ENCODE data around the gene BAHCC1. TPM values are rescaled to one million over a fixed set of nuclear protein-coding genes. Genes with fewer than 3 reads are reported as not detected.

Gene BAHCC1
- total RNA-seq, 1 donor from 2014 or later, result 61.3 TPM

- TF ChIP-seq, protein P1, sequence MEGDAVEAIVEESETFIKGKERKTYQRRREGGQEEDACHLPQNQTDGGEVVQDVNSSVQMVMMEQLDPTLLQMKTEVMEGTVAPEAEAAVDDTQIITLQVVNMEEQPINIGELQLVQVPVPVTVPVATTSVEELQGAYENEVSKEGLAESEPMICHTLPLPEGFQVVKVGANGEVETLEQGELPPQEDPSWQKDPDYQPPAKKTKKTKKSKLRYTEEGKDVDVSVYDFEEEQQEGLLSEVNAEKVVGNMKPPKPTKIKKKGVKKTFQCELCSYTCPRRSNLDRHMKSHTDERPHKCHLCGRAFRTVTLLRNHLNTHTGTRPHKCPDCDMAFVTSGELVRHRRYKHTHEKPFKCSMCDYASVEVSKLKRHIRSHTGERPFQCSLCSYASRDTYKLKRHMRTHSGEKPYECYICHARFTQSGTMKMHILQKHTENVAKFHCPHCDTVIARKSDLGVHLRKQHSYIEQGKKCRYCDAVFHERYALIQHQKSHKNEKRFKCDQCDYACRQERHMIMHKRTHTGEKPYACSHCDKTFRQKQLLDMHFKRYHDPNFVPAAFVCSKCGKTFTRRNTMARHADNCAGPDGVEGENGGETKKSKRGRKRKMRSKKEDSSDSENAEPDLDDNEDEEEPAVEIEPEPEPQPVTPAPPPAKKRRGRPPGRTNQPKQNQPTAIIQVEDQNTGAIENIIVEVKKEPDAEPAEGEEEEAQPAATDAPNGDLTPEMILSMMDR (conservative IDR thresholded peaks at IDR 0.05), result no peak
- Mint-ChIP-seq H3K4me1 (peaks cover 43% of the 10 kb centered on the region), H3K4me3 (peak overlapping the region; percentile 12), H3K27me3 (ENCODE audit: low read depth) (peaks cover 2% of the 10 kb centered on the region), H3K9me3 (no peaks in the 10 kb centered on the region), H3K36me3 (ENCODE audit: low read depth) (no peaks in the 10 kb centered on the region), H3K27ac (ENCODE audit: unreplicated experiment) (no peak overlapping the region)
- no peak for DNase-seq (ENCODE audit: low read depth, low spot score)
These were observed 75.9 kb downstream of the BAHCC1 start for GRCh38 chr17:81470944-81471817.

GRCh38 chr17:81471818-81472456, 76.7 kb downstream of the BAHCC1 start:
- Mint-ChIP-seq H3K4me3 (no peak overlapping the region), H3K4me1 (peaks cover 41% of the 10 kb centered on the region), H3K36me3 (ENCODE audit: low read depth) (no peaks in the 10 kb centered on the region), H3K27ac (ENCODE audit: unreplicated experiment) (no peak overlapping the region), H3K9me3 (peaks cover under 1% of the 10 kb centered on the region), H3K27me3 (ENCODE audit: low read depth) (peaks cover 2% of the 10 kb centered on the region)
- no peak for DNase-seq (ENCODE audit: low read depth, low spot score)
- TF ChIP-seq, protein P1 (conservative IDR thresholded peaks at IDR 0.05), result no peak

GRCh38 chr17:81473019-81473418, 77.8 kb downstream of the BAHCC1 start:
- H3K9me3 Mint-ChIP-seq, result peaks cover 3% of the 10 kb centered on the region
- no peak for DNase-seq (ENCODE audit: low read depth, low spot score)
- TF ChIP-seq, protein P1 (conservative IDR thresholded peaks at IDR 0.05), result no peak
- peaks cover 4% of the 10 kb centered on the region for H3K27me3 Mint-ChIP-seq (ENCODE audit: low read depth)
- no peaks in the 10 kb centered on the region for H3K36me3 Mint-ChIP-seq (ENCODE audit: low read depth)
- peak overlapping the region; percentile 58 for H3K27ac Mint-ChIP-seq (ENCODE audit: unreplicated experiment)
- H3K4me3 Mint-ChIP-seq, result no peak overlapping the region
- peaks cover 51% of the 10 kb centered on the region for H3K4me1 Mint-ChIP-seq

GRCh38 chr17:81474958-81475357, 79.7 kb downstream of the BAHCC1 start:
- DNase-seq (ENCODE audit: low read depth, low spot score), result no peak
- H3K4me1 Mint-ChIP-seq, result peaks cover 54% of the 10 kb centered on the region

GRCh38 chr17:81476097-81476496, 80.8 kb downstream of the BAHCC1 start:
- H3K27ac Mint-ChIP-seq (ENCODE audit: unreplicated experiment), result peak overlapping the region; percentile 43
- TF ChIP-seq, protein P1 (conservative IDR thresholded peaks at IDR 0.05), result no peak
- peaks cover 10% of the 10 kb centered on the region for H3K27me3 Mint-ChIP-seq (ENCODE audit: low read depth)
- DNase-seq (ENCODE audit: low read depth, low spot score), result no peak
- H3K4me1 Mint-ChIP-seq, result peaks cover 58% of the 10 kb centered on the region
- H3K4me3 Mint-ChIP-seq, result no peak overlapping the region
- H3K9me3 Mint-ChIP-seq, result peaks cover 3% of the 10 kb centered on the region
- no peaks in the 10 kb centered on the region for H3K36me3 Mint-ChIP-seq (ENCODE audit: low read depth)

More at GRCh38 chr17:81474958-81475357, 79.7 kb downstream of the BAHCC1 start:
- peak overlapping the region; percentile 51 for H3K4me3 Mint-ChIP-seq
- peak overlapping the region; percentile 36 for H3K27ac Mint-ChIP-seq (ENCODE audit: unreplicated experiment)
- peaks cover 9% of the 10 kb centered on the region for H3K27me3 Mint-ChIP-seq (ENCODE audit: low read depth)
- no peaks in the 10 kb centered on the region for H3K36me3 Mint-ChIP-seq (ENCODE audit: low read depth)
- TF ChIP-seq, protein P1 (conservative IDR thresholded peaks at IDR 0.05), result no peak
- H3K9me3 Mint-ChIP-seq, result peaks cover 3% of the 10 kb centered on the region
